ENCODE measurements around the gene MAP2K5.

The MAP2K5 gene

DNA sequence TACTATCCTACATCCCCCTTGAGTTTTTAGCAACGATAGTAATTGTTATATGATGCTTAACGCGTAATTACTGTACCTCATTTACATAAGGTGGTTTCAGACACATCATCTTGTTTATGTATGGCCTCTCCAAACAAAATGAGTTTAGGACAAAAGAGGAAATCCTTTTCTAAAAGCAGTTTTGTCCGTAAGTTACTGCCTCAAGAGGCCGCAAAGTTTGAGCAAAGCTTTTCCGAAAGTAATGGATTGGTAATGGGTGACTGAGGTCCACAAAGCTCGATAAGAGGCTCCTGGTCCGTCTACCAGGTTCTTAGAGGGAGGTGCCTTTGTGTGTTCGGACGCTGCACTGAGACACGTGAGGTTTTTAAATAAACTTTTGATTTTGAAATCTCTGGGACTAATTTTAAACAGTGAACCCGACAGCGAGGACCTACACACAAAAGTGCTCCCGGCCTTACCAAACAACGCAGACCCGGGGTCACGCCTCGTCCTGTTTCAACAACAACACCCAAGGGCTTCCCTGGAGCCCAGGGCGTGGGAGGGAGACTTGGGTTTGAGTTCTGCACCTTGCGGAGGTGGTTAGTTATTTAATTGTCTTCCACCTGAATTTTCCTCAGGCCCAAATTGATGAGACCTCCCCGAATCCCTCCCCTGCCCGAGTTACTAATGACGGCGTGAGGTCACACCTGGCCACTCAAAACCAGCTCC is 22.0 kb upstream of the MAP2K5 start:
- Histone ChIP-seq H3K27ac (peak overlapping the region; percentile 31 to 99 (median 95)), H3K4me3 (peak overlapping the region; percentile 60 to 95 (median 73))

- H3K27ac ChIP-seq, result peak within 1 kb of the TSS; percentile 31 to 99 (median 95)
Measured at GRCh38 chr15:67521029-67521782, 21.3 kb upstream of the MAP2K5 start, which contains the start of gene C15orf61. Gene C15orf61 (plus strand): TSS chr15:67521131. CDS start chr15:67521249, 118 bp downstream.

GRCh38 chr15:67521783-67522568 is 20.5 kb upstream of the MAP2K5 start:
- Histone ChIP-seq H3K4me3 (peak overlapping the region; percentile 60 to 95 (median 73)), H3K27ac (peak overlapping the region; percentile 31 to 99 (median 95))

More at GRCh38 chr15:67521029-67521782, 21.3 kb upstream of the MAP2K5 start, which contains the start of gene C15orf61:
- peak within 1 kb of the TSS; percentile 60 to 95 (median 73) for H3K4me3 ChIP-seq

DNA sequence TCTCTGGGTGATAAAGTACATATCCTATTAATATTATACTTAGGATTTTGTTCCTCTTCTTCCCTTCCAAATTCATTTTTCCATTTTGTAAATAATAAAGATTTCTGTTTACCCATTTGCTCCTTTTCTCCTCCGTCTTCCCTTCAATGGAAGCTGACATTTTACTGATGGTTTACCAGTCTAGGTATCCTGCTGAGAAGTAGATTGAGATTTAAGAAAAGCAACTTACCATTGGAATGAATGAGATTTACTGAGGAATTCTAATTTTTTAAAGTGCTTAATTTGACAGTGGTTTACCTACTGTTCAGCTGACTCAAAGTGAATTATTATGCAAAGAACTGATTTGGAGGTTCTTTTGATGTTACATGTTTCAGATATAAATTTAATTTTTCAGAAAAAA is 19.2 kb upstream of the MAP2K5 start:
- H3K4me3 ChIP-seq, result peak overlapping the region in 1 of 7 experiments; percentile 76

DNA sequence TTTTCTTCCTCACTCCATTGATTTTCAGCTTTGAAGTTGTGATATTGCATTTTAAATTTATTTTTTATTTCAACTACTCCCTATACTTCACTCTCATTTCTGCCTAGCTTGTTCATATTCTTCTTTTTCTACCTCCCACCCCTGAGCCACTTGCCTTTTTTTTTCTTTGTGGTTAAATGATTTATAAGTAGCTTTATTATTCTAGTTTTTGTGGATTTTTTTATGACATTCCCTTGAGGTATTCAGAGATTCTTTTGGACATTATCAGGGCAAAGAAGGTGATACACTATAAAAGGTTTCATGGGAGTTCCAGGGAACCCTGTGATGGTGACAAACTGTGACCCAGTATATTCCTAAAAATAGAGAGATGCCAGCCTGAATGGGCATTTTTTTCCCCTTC is 18.3 kb upstream of the MAP2K5 start:
- no peak overlapping the region for H3K4me3 ChIP-seq
- peak overlapping the region in 1 of 21 experiments; percentile 17 for H3K27ac ChIP-seq

More for the DNA sequence above, 19.2 kb upstream of the MAP2K5 start:
- peak overlapping the region in 2 of 21 experiments; percentile 95 to 97 for H3K27ac ChIP-seq

DNA sequence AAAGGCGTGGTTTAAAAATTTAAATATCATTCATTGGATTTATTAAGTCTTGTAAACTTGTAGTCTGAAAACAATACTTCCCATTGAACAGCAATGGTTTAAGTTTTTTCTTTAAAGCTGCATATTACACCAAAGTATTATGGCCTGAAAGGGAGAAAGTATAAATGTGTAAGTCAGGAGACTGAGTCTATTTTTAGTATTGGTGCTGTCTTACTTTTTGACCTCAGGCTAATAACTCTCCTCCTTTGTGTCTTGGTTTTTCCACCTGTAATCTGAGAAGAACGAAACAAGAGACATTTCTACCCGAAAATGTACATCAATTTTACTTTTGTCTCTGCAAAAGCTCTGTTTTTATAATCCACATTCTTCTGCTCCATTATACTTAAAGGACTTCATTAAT is 14.0 kb upstream of the MAP2K5 start:
- H3K27ac ChIP-seq, result no peak overlapping the region
- no peak overlapping the region for H3K4me3 ChIP-seq

DNA sequence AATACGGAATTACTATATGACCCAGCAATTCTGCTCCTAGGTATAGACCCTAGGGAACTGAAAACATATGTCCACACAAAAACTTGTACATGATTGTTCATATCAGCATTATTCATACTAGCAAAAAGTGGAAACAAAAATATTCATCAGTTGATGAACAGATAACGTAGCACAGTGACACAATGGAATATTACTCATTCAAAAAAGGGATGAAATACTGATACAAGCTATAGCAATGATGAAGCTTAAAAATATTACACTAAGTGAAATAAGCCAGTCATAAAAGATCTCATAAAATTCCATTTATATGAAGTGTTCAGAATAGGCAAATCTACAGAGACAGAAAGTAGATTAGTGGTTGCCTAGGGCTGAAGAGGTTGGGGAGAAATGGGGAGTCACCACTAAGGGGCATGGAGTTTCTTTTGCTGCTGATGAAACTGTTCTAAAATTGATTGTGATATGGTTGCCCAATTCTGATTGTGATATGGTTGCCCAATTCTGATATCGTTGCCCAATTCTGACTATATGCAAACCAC is 11.1 kb upstream of the MAP2K5 start:
- H3K27ac ChIP-seq, result no peak overlapping the region
- H3K4me3 ChIP-seq, result no peak overlapping the region

DNA sequence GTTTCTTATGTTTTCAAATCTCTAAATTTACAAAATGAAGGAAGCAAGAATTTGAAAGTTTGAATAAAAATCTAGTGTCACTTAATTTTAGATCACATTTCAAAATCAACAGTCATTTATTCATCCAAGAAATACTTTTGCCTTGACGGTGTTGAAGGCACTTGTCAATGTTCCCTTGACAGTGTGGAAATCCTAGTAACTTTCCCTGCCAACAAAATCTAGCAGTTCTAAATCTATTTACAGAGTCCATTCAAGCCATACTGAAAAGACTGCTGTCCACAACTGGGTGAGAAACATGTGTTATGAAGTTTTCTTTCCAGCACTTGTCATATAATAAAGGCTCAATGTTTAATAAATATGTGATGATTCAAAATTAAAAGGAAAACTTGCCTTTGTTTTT is 8.6 kb upstream of the MAP2K5 start:
- no peak overlapping the region for H3K27ac ChIP-seq
- no peak overlapping the region for H3K4me3 ChIP-seq

DNA sequence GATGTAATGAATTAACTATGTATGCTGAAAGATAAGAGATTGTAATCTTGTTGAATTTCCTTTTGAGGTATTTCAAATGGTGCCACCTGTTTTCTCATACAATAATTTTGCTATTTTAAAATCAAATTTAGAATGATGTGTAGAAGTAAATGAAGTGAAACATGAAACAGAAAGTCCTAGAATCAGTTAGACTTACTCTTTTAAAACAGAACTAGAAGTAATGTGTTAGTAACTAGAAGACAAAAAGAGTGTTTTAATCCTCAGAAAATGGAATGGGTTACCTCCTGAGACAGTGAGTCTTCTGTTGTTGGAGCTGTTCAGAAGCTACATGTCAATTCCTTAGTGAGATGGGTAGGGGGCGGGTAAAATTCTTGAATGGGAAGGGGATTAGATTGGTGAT is 8.1 kb upstream of the MAP2K5 start:
- H3K27ac ChIP-seq, result no peak overlapping the region
- H3K4me3 ChIP-seq, result no peak overlapping the region

GRCh38 chr15:67537771-67538170 is 4.7 kb upstream of the MAP2K5 start:
- Histone ChIP-seq H3K27ac (no peak overlapping the region), H3K4me3 (no peak overlapping the region)

GRCh38 chr15:67543348-67543718 is 830 bp downstream of the MAP2K5 start:
- Histone ChIP-seq H3K4me3 (peak overlapping the region; percentile 64 to 91 (median 82)), H3K27ac (peak overlapping the region in 18 of 21 experiments; percentile 61 to 93 (median 88))

DNA sequence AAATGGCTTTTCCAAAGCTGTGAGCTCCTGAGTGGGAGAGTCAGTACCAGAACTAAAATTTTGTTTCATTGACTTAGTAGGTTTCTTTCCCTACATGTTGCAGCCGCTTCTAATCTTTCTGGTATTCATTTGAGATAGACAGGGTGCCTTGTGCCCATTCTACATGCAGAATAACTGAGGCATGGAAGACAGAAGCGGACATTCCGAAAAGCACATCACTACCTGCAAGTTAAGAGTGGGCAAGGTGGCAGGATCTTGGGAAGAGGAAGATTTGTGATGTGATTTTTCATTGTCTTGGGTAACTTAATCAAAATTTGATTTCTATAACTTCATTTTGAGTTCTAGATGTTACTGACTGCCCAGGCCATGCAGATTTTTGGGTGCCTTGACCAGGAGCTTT is 2.0 kb downstream of the MAP2K5 start:
- no peak overlapping the region for H3K27ac ChIP-seq
- H3K4me3 ChIP-seq, result no peak overlapping the region

DNA sequence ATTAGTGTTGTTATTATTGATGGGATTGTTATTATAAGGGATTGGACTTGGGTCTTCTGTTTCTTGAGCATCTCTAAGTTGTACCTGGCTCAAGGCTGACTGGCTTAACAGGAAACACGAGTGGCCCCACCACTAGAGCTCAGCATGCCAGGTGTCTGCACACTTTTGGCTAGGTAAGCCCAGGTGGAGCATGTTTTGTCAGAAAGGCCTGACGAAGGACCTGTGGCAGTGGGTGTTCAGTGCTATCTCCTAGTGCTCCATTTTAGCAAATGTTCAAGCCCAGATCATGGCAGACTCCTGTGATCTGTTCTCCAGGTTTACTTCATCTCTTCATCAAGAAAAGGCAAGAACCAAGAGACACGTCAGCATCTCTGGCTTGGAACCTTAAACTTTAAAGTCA is 3.4 kb downstream of the MAP2K5 start:
- Histone ChIP-seq H3K27ac (no peak overlapping the region), H3K4me3 (no peak overlapping the region)

DNA sequence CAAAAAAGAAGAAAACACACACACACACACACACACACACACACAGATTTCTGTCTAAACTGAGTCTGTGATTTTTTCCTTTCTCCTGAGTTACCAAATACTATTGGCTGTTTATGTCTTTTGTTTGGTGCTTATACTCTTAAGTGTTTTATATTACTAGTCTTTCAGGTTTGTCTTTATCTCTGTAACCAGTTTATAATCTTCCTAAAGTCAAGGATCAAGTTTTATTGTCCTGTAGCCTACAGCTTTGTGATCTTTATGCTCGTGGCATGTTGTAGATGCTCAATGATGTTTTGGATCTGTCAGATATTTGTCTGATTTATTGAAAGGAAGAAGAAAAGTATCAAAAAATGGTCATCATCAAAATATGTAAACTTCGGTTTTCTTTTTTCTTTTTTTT is 4.6 kb downstream of the MAP2K5 start:
- no peak overlapping the region for H3K27ac ChIP-seq
- H3K4me3 ChIP-seq, result no peak overlapping the region

GRCh38 chr15:67547836-67548235 is 5.3 kb downstream of the MAP2K5 start:
- Histone ChIP-seq H3K4me3 (no peak overlapping the region), H3K27ac (no peak overlapping the region)

DNA sequence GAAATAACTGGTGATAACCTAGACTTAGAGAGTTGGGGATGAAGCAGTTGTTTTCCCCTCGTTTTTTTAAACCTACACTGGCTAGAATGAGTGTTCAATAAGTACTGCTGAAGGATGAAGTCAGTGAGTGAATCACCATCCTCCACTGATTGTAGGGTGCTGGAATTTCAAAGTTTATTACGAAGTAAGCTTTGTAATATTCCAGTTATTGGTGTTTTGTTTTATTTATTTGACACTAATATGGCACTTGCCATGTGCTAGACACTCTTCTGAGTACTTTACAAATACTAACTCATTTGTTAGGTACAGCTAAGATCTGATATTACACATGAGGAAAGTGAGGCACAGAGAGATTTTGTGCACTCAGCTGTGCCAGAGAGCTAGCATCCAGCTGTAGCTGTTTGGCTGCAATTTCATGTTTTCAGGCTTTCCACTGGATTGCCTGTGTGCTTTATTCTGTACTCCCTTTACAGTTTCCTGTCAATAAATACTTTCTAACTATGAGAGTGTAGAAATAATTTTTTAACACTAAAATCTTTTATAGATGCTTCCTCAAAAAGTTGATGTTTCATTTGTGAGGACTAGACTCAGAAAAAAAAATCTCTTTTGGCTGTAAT is 5.8 kb downstream of the MAP2K5 start:
- H3K4me3 ChIP-seq, result no peak overlapping the region
- H3K27ac ChIP-seq, result no peak overlapping the region

GRCh38 chr15:67548862-67549651 is 6.6 kb downstream of the MAP2K5 start:
- H3K4me3 ChIP-seq, result no peak overlapping the region
- no peak overlapping the region for H3K27ac ChIP-seq

DNA sequence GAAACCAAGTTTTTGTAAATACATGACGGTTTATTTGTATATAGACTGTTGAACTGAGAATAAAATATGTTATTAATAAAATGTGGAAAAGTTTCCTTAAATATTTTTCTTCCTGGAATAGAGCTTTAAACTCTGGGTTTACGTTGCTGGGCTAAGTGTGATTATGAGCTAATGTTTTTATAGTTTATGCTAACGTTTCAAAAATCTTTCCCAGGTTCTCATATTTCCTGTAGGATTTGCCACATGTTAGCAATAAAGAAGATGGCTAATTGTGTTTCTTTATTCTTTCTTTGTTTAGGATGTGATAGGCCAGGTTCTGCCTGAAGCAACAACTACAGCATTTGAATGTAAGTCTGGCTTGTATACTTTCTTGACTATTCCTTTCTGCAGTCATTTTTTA is 7.2 kb downstream of the MAP2K5 start:
- Histone ChIP-seq H3K4me3 (no peak overlapping the region), H3K27ac (no peak overlapping the region)

- no peak overlapping the region for H3K4me3 ChIP-seq
- H3K27ac ChIP-seq, result no peak overlapping the region
Measured at GRCh38 chr15:67550522-67550921, 8.0 kb downstream of the MAP2K5 start.

Measured in skin epidermis (tissue), 12 donors.